ENCODE measurements around the gene OR10G2. TPM values are rescaled to one million over a fixed set of nuclear protein-coding genes. Genes with fewer than 3 reads are reported as not detected.

Gene OR10G2
- total and polyA plus RNA-seq, 12 donors = not detected

GRCh38 chr14:21656980-21657379 is 22.2 kb upstream of the OR10G2 start:
- intact Hi-C loops (cut with DNase I) = no loop called here
- H3K4me1 ChIP-seq (replicated peaks in 1 of 2) = no peaks in the 10 kb centered on the region
- WGBS, 4 donors = 32 to 100% (median 83%) methylated on average over 1 of the region's 1 CpG
- no peak overlapping the region for H3K4me3 ChIP-seq
- no peaks in the 10 kb centered on the region for H3K27me3 ChIP-seq
- H3K9me3 ChIP-seq (replicated peaks in 1 of 3) = no peaks in the 10 kb centered on the region
- TF ChIP-seq POLR2A (IDR thresholded peaks at IDR 0.05) (no peak), CTCF (IDR thresholded peaks at IDR 0.05) (no peak)
- H3K27ac ChIP-seq = no peak overlapping the region
- no peak for DNase-seq
- H3K36me3 ChIP-seq (replicated peaks in 1 of 2) = no peaks in the 10 kb centered on the region

GRCh38 chr14:21654215-21654614 is 19.5 kb upstream of the OR10G2 start:
- TF ChIP-seq POLR2A (IDR thresholded peaks at IDR 0.05) = no peak
- no peak for TF ChIP-seq CTCF (IDR thresholded peaks at IDR 0.05)
- no peaks in the 10 kb centered on the region for H3K36me3 ChIP-seq (replicated peaks in 1 of 2)
- no peaks in the 10 kb centered on the region for H3K4me1 ChIP-seq (replicated peaks in 1 of 2)
- no peak for DNase-seq
- intact Hi-C loops (cut with DNase I) = no loop called here
- H3K27me3 ChIP-seq = no peaks in the 10 kb centered on the region
- WGBS, 4 donors = 72 to 100% (median 79%) methylated on average over 1 to 5 of the region's 5 CpGs
- no peak overlapping the region for H3K27ac ChIP-seq
- H3K9me3 ChIP-seq (replicated peaks in 1 of 3) = no peaks in the 10 kb centered on the region
- no peak overlapping the region for H3K4me3 ChIP-seq

GRCh38 chr14:21653331-21653885 is 18.7 kb upstream of the OR10G2 start, which contains the start of gene OR4E2:
Gene OR4E2, plus strand, starts transcription at chr14:21653835. Its CDS starts 11,248 bp downstream, at chr14:21665083.
- H3K4me3 ChIP-seq = no peak within 1 kb of the TSS
- H3K4me1 ChIP-seq (replicated peaks in 1 of 2) = no peaks in the 10 kb centered on the region
- TF ChIP-seq POLR2A (IDR thresholded peaks at IDR 0.05) = no peak
- TF ChIP-seq CTCF (IDR thresholded peaks at IDR 0.05) = no peak
- WGBS, 4 donors = 57 to 71% (median 63%) methylated on average over 2 of the region's 2 CpGs
- H3K9me3 ChIP-seq (replicated peaks in 1 of 3) = no peaks in the 10 kb centered on the region
- H3K27me3 ChIP-seq = no peaks in the 10 kb centered on the region
- H3K36me3 ChIP-seq (replicated peaks in 1 of 2) = no peaks in the 10 kb centered on the region
- no peak within 1 kb of the TSS for H3K27ac ChIP-seq
- intact Hi-C loops (cut with DNase I) = no loop called here
- no peak for DNase-seq

GRCh38 chr14:21652209-21652808 is 17.6 kb upstream of the OR10G2 start:
- no peaks in the 10 kb centered on the region for H3K36me3 ChIP-seq (replicated peaks in 1 of 2)
- H3K9me3 ChIP-seq (replicated peaks in 1 of 3) = no peaks in the 10 kb centered on the region
- no peak overlapping the region for H3K4me3 ChIP-seq
- DNase-seq = no peak
- intact Hi-C loops (cut with DNase I) = no loop called here
- H3K27me3 ChIP-seq = no peaks in the 10 kb centered on the region
- no peak for TF ChIP-seq POLR2A (IDR thresholded peaks at IDR 0.05)
- TF ChIP-seq CTCF (IDR thresholded peaks at IDR 0.05) = no peak
- no peaks in the 10 kb centered on the region for H3K4me1 ChIP-seq (replicated peaks in 1 of 2)
- 27 to 50% (median 47%) methylated on average over 1 of the region's 1 CpG for WGBS, 4 donors
- no peak overlapping the region for H3K27ac ChIP-seq
